ENCODE data around the gene RIMKLB. TPM values are rescaled to one million over a fixed set of nuclear protein-coding genes. Genes with fewer than 3 reads are reported as not detected.
"Not testable (repeated sequence)": the region's sequence is repeated elsewhere in the genome, so short reads cannot be mapped to it uniquely, and the experiment has no call there.

Gene RIMKLB
- total and polyA plus RNA-seq, 10 of the 15 experiments (the other 5 are each of a cell fraction or from before 2014, with no cell fraction given), result 0.15 to 0.83 (median 0.46) TPM

DNA sequence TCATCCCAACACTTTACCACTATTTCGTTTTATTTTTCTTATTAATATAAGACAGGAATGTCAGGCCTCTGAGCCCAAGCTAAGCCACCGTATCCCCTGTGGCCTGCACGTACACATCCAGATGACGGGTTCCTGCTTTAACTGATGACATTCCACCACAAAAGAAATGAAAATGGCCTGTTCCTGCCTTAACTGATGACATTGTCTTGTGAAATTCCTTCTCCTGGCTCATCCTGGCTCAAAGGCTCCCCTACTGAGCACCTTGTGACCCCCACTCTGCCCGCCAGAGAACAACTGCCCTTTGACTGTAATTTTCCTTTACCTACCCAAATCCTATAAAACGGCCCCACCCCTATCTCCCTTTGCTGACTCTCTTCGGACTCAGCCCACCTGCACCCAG is 112.3 kb downstream of the RIMKLB start:
- ChIA-PET POLR2A (interaction anchor here (0.6 kb wide), 1 partner anchor 141 kb away, joined by 3 read pairs; no protein-coding TSS in a partner anchor), CTCF (interaction anchor here (0.6 to 1.2 kb wide), 2 partner anchors 16 to 315 kb away, joined by 3 to 4 read pairs; no protein-coding TSS in a partner anchor)
- SMC1A ChIA-PET (ENCODE audit: uncharacterized antibody, unreplicated experiment); DNase-seq (ENCODE audit: low read depth, low spot score); H3K36me3 ChIP-seq (ENCODE audit: control insufficient read depth in 2 of 2, insufficient read depth in 2 of 2, low read length in 1 of 2); RAD21 ChIA-PET (ENCODE audit: unreplicated experiment); H3K27ac ChIP-seq (ENCODE audit: control insufficient read depth, insufficient read depth); H2AFZ ChIP-seq (ENCODE audit: control insufficient read depth, low read depth, low read length); intact Hi-C loops (cut with micrococcal nuclease; ENCODE audit: unreplicated experiment); H3K4me2 ChIP-seq (ENCODE audit: control insufficient read depth, insufficient read depth); H3K4me3 ChIP-seq; ATAC-seq; H3K9me3 ChIP-seq (replicated peaks; ENCODE audit: control insufficient read depth, insufficient read depth, low read length); H4K20me1 ChIP-seq (ENCODE audit: control insufficient read depth, insufficient read depth); H3K9ac ChIP-seq (ENCODE audit: control insufficient read depth, insufficient read depth, low read length); H3K27me3 ChIP-seq (replicated peaks in 1 of 2; ENCODE audit: control insufficient read depth in 2 of 2, insufficient read depth in 2 of 2, low read length in 1 of 2); BruUV-seq (replicated peaks); H3K79me2 ChIP-seq (ENCODE audit: control insufficient read depth, insufficient read depth, low read length); FAIRE-seq; H3K4me1 ChIP-seq (ENCODE audit: control insufficient read depth, insufficient read depth, low read length); in situ Hi-C loops (cut with MboI): not testable (repeated sequence)
- WGBS (ENCODE audit: insufficient coverage, insufficient replicate concordance, low lambda C conversion rate, missing lambda C conversion rate), result 40% methylated on average over 7 of the region's 7 CpGs

DNA sequence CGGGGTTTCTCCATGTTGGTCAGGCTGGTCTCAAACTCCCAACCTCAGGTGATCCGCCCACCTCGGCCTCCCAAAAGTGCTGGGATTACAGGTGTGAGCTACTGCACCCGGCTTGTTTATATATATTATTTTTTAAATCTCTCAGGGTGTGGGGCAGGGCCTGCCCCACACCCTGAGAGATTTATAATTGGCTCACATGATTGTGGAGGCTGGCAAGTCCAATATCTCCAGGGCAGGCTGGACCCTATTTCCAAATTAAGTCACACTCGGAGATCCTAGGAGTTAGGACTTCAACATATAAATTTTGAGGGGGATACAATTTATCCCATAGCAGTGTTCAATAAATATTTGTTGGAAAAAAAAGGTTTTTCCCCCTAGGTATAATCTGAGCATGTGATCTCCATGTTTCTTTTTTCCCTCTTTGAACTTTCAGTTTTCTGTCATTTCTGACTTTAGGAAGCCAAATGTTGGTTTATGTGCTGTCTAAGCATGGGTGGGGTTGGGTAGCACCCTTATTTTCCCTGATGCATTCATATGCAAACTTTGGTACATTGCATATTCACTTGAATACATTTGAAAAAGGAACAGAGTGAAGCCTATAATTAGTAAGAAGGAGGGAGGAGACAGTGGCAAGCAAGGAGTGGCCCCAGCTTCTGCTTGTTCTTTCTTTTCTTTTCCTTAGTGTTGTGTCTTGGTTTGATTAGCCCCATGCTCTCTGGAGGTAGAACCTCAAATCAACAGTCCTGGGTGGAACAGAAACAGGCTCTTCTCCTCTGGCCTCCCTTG is 116.0 kb downstream of the RIMKLB start:
- no peak overlapping the region for H3K9ac ChIP-seq (ENCODE audit: control insufficient read depth, insufficient read depth, low read length)
- H3K9me3 ChIP-seq (replicated peaks; ENCODE audit: control insufficient read depth, insufficient read depth, low read length), result no peaks in the 10 kb centered on the region
- FAIRE-seq (no peak), DNase-seq (ENCODE audit: low read depth, low spot score) (no peak), ATAC-seq (no peak)
- RAD21 ChIA-PET (ENCODE audit: unreplicated experiment), result no interaction called here
- intact Hi-C loops (cut with micrococcal nuclease; ENCODE audit: unreplicated experiment), result no loop called here
- no peak overlapping the region for H3K4me3 ChIP-seq
- no peak overlapping the region for H3K4me2 ChIP-seq (ENCODE audit: control insufficient read depth, insufficient read depth)
- 48% methylated on average over 5 of the region's 5 CpGs for WGBS (ENCODE audit: insufficient coverage, insufficient replicate concordance, low lambda C conversion rate, missing lambda C conversion rate)
- POLR2A ChIA-PET, result no interaction called here
- SMC1A ChIA-PET (ENCODE audit: uncharacterized antibody, unreplicated experiment), result no interaction called here
- no peaks in the 10 kb centered on the region for H3K4me1 ChIP-seq (ENCODE audit: control insufficient read depth, insufficient read depth, low read length)
- CTCF ChIA-PET, result interaction anchor here (0.6 kb wide), 1 partner anchor 71 kb away, joined by 3 read pairs; no protein-coding TSS in a partner anchor
- no peaks in the 10 kb centered on the region for H4K20me1 ChIP-seq (ENCODE audit: control insufficient read depth, insufficient read depth)
- in situ Hi-C loops (cut with MboI), result no loop called here
- H3K27me3 ChIP-seq (replicated peaks in 1 of 2; ENCODE audit: control insufficient read depth in 2 of 2, insufficient read depth in 2 of 2, low read length in 1 of 2), result 0 out of 4 replicates have a peak, but pooled peaks cover 0 to 1% of the 10 kb centered on the region in 2 experiments
- no peak overlapping the region for H2AFZ ChIP-seq (ENCODE audit: control insufficient read depth, low read depth, low read length)
- no peak overlapping the region for H3K27ac ChIP-seq (ENCODE audit: control insufficient read depth, insufficient read depth)
- TF ChIP-seq TCF3 (IDR thresholded peaks at IDR 0.05; ENCODE audit: borderline replicate concordance, insufficient read depth, low read depth, low read length) (no peak), LARP7 (IDR thresholded peaks at IDR 0.05) (no peak), PML (IDR thresholded peaks at IDR 0.05; ENCODE audit: low read length) (no peak), NRF1 (conservative IDR thresholded peaks at IDR 0.05; ENCODE audit: low read depth, low read length) (no peak), GABPA (IDR thresholded peaks at IDR 0.05; ENCODE audit: low read depth) (no peak), KLF5 (IDR thresholded peaks at IDR 0.05; ENCODE audit: partially characterized antibody) (no peak), CREM (IDR thresholded peaks at IDR 0.05; ENCODE audit: low read depth) (no peak)
- TF ChIP-seq, protein P1, sequence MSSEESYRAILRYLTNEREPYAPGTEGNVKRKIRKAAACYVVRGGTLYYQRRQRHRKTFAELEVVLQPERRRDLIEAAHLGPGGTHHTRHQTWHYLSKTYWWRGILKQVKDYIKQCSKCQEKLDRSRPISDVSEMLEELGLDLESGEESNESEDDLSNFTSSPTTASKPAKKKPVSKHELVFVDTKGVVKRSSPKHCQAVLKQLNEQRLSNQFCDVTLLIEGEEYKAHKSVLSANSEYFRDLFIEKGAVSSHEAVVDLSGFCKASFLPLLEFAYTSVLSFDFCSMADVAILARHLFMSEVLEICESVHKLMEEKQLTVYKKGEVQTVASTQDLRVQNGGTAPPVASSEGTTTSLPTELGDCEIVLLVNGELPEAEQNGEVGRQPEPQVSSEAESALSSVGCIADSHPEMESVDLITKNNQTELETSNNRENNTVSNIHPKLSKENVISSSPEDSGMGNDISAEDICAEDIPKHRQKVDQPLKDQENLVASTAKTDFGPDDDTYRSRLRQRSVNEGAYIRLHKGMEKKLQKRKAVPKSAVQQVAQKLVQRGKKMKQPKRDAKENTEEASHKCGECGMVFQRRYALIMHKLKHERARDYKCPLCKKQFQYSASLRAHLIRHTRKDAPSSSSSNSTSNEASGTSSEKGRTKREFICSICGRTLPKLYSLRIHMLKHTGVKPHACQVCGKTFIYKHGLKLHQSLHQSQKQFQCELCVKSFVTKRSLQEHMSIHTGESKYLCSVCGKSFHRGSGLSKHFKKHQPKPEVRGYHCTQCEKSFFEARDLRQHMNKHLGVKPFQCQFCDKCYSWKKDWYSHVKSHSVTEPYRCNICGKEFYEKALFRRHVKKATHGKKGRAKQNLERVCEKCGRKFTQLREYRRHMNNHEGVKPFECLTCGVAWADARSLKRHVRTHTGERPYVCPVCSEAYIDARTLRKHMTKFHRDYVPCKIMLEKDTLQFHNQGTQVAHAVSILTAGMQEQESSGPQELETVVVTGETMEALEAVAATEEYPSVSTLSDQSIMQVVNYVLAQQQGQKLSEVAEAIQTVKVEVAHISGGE (CRISPR knock-in tag; IDR thresholded peaks at IDR 0.05), result no peak
- no peaks in the 10 kb centered on the region for H3K36me3 ChIP-seq (ENCODE audit: control insufficient read depth in 2 of 2, insufficient read depth in 2 of 2, low read length in 1 of 2)
- H3K79me2 ChIP-seq (ENCODE audit: control insufficient read depth, insufficient read depth, low read length), result no peaks in the 10 kb centered on the region
- no TSS peak for BruUV-seq (replicated peaks)
